PC-3 (cell line): Measurements from ENCODE around the gene TXNDC2. TPM values are rescaled to one million over a fixed set of nuclear protein-coding genes. Genes with fewer than 3 reads are reported as not detected.

Experiments
- ATAC-seq: fragments of 200-7000 bp; cut with Tn5 transposase; 2 replicates; pipeline ENCODE4 v1.9.1; 2020; ENCODE audit warnings: mild to moderate bottlenecking, moderate library complexity
- BruUV-seq: library from RNA; stranded (reverse); fragments of 400-500 nt; replicated peaks from 2 replicates; lab custom pipeline; 2021; lab: Mats Ljungman, UMichigan
- CTCF ChIA-PET: fragments of 300-600 bp; sonication (Branson Sonifier 250); formaldehyde crosslinking; loops from one replicate; lab custom pipeline; 2022; ENCODE audit warnings: antibody characterized with exemption; lab: Charles Lee
- POLR2A ChIA-PET: fragments of 300-600 bp; sonication (Branson Sonifier 250); formaldehyde crosslinking; loops from one replicate; lab custom pipeline; 2022; ENCODE audit warnings: antibody characterized with exemption; ENCODE audit not compliant: unreplicated experiment; lab: Charles Lee
- DNase-seq: peaks from one replicate; pipeline ENCODE4 v3.0.0-alpha.2; 2015
- H2AFZ ChIP-seq: fragments of 300-600 bp; sonication (generic); 2 replicates; pipeline ENCODE4 v1.6.0; 2016; ENCODE audit warnings: antibody characterized with exemption, low read length
- H3F3A ChIP-seq: fragments of 300-600 bp; sonication (generic); one replicate; pipeline ENCODE4 v1.6.0; 2017; ENCODE audit warnings: antibody characterized with exemption, low read length, control low read depth, mild to moderate bottlenecking; ENCODE audit not compliant: unreplicated experiment
- H3K27ac ChIP-seq: fragments of 300-600 bp; sonication (generic); 2 replicates; pipeline ENCODE4 v1.5.1; 2016; ENCODE audit warnings: mild to moderate bottlenecking, low read length
- H3K27me3 ChIP-seq: fragments of 300-600 bp; sonication (generic); 2 replicates; pipeline ENCODE4 v1.6.1; 2016; ENCODE audit warnings: low read length, mixed read lengths
- H3K36me3 ChIP-seq: fragments of 300-600 bp; sonication (generic); 2 replicates; pipeline ENCODE4 v1.6.1; 2016; ENCODE audit warnings: low read depth, mixed run types, low read length, mixed read lengths
- H3K4me1 ChIP-seq: fragments of 300-600 bp; sonication (generic); 2 replicates; pipeline ENCODE4 v1.5.1; 2016; ENCODE audit warnings: low read length; ENCODE audit not compliant: insufficient read depth
- H3K4me2 ChIP-seq: fragments of 300-600 bp; sonication (generic); 2 replicates; pipeline ENCODE4 v1.6.0; 2016; ENCODE audit warnings: low read length
- H3K4me3 ChIP-seq: fragments of 300-600 bp; sonication (generic); 2 replicates; pipeline ENCODE4 v1.5.1; 2016; ENCODE audit warnings: mild to moderate bottlenecking, low read length, mixed read lengths
- H3K79me2 ChIP-seq: fragments of 300-600 bp; sonication (generic); 2 replicates; pipeline ENCODE4 v1.6.1; 2017; ENCODE audit warnings: low read length, mixed read lengths
- H3K9ac ChIP-seq: fragments of 300-600 bp; sonication (generic); 2 replicates; pipeline ENCODE4 v1.6.0; 2016; ENCODE audit warnings: mild to moderate bottlenecking, low read length
- H3K9me2 ChIP-seq: fragments of 300-600 bp; sonication (generic); replicated peaks from 2 replicates; pipeline ENCODE4 v1.6.1; 2016; ENCODE audit warnings: mixed run types, low read length, mixed read lengths
- H3K9me3 ChIP-seq: fragments of 300-600 bp; sonication (generic); 2 replicates; pipeline ENCODE4 v1.6.1; 2016; ENCODE audit warnings: low read length, mixed read lengths
- H4K20me1 ChIP-seq: fragments of 300-600 bp; sonication (generic); 2 replicates; pipeline ENCODE4 v1.6.1; 2016; ENCODE audit warnings: low read length, mixed read lengths
- CTCF ChIP-seq: fragments of 300-600 bp; sonication (generic); conservative IDR thresholded peaks from 2 replicates; pipeline ENCODE4 v1.5.1; 2017; ENCODE audit warnings: antibody characterized with exemption, low read depth, mild to moderate bottlenecking, low read length
- EZH2 ChIP-seq: fragments of 300-600 bp; sonication (generic); IDR thresholded peaks from one replicate; pipeline ENCODE4 v1.6.1; 2017; ENCODE audit warnings: antibody characterized with exemption, mild to moderate bottlenecking, low read length; ENCODE audit not compliant: unreplicated experiment
- EZH2phosphoT487 ChIP-seq: fragments of 300-600 bp; sonication (generic); IDR thresholded peaks from 2 replicates; pipeline ENCODE4 v1.6.1; 2018; ENCODE audit warnings: mild to moderate bottlenecking, antibody characterized with exemption, low read length, borderline replicate concordance
- intact Hi-C: fragments of 100-400 bp; cut with micrococcal nuclease; formaldehyde crosslinking; loops from 2 replicates; pipeline ENCODE4 v1.9.0; 2023
- total RNA-seq: library from RNA; depleted of rRNA; stranded (reverse); fragments of >200 nt; gene quantifications from 2 replicates; pipeline ENCODE4 v1.2.3, GENCODE V29; 2014

TXNDC2 gene
- total RNA-seq, 1 experiment from 2014 or later, result 0.87 TPM

- intact Hi-C loops, result no loop called here
- no peak for DNase-seq
- H4K20me1 ChIP-seq, result no peaks in the 10 kb centered on the region
- no peaks in the 10 kb centered on the region for H3F3A ChIP-seq
- H3K79me2 ChIP-seq, result no peaks in the 10 kb centered on the region
- ATAC-seq, result no peak
- no peak overlapping the region for H3K9ac ChIP-seq
- no peaks in the 10 kb centered on the region for H3K9me3 ChIP-seq
- no peaks in the 10 kb centered on the region for H3K36me3 ChIP-seq
- no TSS peak for BruUV-seq
- POLR2A ChIA-PET, result interaction anchor here (0.7 kb wide), 1 partner anchor 78 kb away, joined by 3 read pairs; no protein-coding TSS in a partner anchor
- H3K9me2 ChIP-seq, result no peaks in the 10 kb centered on the region
- no peak overlapping the region for H2AFZ ChIP-seq
- H3K4me3 ChIP-seq, result no peak overlapping the region
- CTCF ChIA-PET, result no interaction called here
- peaks cover 3% of the 10 kb centered on the region; the same call in 1 of the 2 replicates for H3K4me1 ChIP-seq
- no peaks in the 10 kb centered on the region for H3K27me3 ChIP-seq
- H3K4me2 ChIP-seq, result no peak overlapping the region
- TF ChIP-seq CTCF (no peak), EZH2 (no peak), EZH2phosphoT487 (no peak)
- no peak overlapping the region for H3K27ac ChIP-seq
Observed at GRCh38 chr18:9852266-9853081, 33.3 kb upstream of the TXNDC2 start.

- BruUV-seq, result no TSS peak
- Histone ChIP-seq H3F3A (no peaks in the 10 kb centered on the region), H3K79me2 (no peaks in the 10 kb centered on the region), H3K4me3 (no peak overlapping the region), H3K27ac (no peak overlapping the region), H3K9me2 (no peaks in the 10 kb centered on the region), H3K9me3 (no peaks in the 10 kb centered on the region), H3K4me1 (peaks cover 3% of the 10 kb centered on the region; the same call in 1 of the 2 replicates), H3K4me2 (no peak overlapping the region), H2AFZ (no peak overlapping the region), H3K36me3 (no peaks in the 10 kb centered on the region), H3K9ac (no peak overlapping the region), H3K27me3 (no peaks in the 10 kb centered on the region), H4K20me1 (no peaks in the 10 kb centered on the region)
- no peak for DNase-seq
- POLR2A ChIA-PET, result no interaction called here
- intact Hi-C loops, result no loop called here
- CTCF ChIA-PET, result no interaction called here
- TF ChIP-seq CTCF (no peak), EZH2phosphoT487 (no peak), EZH2 (no peak)
- no peak for ATAC-seq
Observed at GRCh38 chr18:9854801-9855676, 30.7 kb upstream of the TXNDC2 start.
